Measurements from ENCODE around the gene SFSWAP. TPM values are rescaled to one million over a fixed set of nuclear protein-coding genes. Genes with fewer than 3 reads are reported as not detected.
"Not testable (repeated sequence)": the region's sequence is repeated elsewhere in the genome, so short reads cannot be mapped to it uniquely, and the experiment has no call there.

Gene SFSWAP
- total RNA-seq, 1 experiment from 2014 or later = 68.8 TPM

- no peak overlapping the region for H3K4me3 Mint-ChIP-seq (ENCODE audit: unreplicated experiment)
- CTCF ChIA-PET = interaction anchor here (0.6 to 1.2 kb wide), 4 partner anchors 10 to 859 kb away, joined by 3 to 4 read pairs (median 3); no protein-coding TSS in a partner anchor
Observed at GRCh38 chr12:131774576-131775391, 63.9 kb downstream of the SFSWAP start.

GRCh38 chr12:131775392-131776236 lies 64.7 kb downstream of the SFSWAP start:
- Mint-ChIP-seq H3K27ac (ENCODE audit: low read depth, unreplicated experiment) (no peak overlapping the region), H3K27me3 (ENCODE audit: insufficient read depth, unreplicated experiment) (no peaks in the 10 kb centered on the region), H3K4me3 (ENCODE audit: unreplicated experiment) (no peak overlapping the region), H3K4me1 (ENCODE audit: insufficient read depth, unreplicated experiment) (no peaks in the 10 kb centered on the region), H3K36me3 (ENCODE audit: insufficient read depth, unreplicated experiment) (peaks cover 87% of the 10 kb centered on the region), H3K9me3 (ENCODE audit: unreplicated experiment) (no peaks in the 10 kb centered on the region)
- CTCF ChIA-PET = interaction anchor here (0.6 to 1.2 kb wide), 7 partner anchors 11 to 1157 kb away, joined by 3 to 4 read pairs (median 3); no protein-coding TSS in a partner anchor
- POLR2A ChIA-PET = interaction anchor here (0.6 to 1.3 kb wide), 4 partner anchors 28 to 312 kb away, joined by 3 to 5 read pairs (median 4); no protein-coding TSS in a partner anchor
- BruUV-seq (replicated peaks) = no TSS peak
- no peak for TF ChIP-seq CTCF (IDR thresholded peaks at IDR 0.05; ENCODE audit: unreplicated experiment)
- DNase-seq (ENCODE audit: unreplicated experiment) = no peak
- intact Hi-C loops (cut with micrococcal nuclease) = no loop called here

More at GRCh38 chr12:131774576-131775391, 63.9 kb downstream of the SFSWAP start:
- no TSS peak for BruUV-seq (replicated peaks)
- TF ChIP-seq CTCF (IDR thresholded peaks at IDR 0.05; ENCODE audit: unreplicated experiment) = no peak
- Mint-ChIP-seq H3K36me3 (ENCODE audit: insufficient read depth, unreplicated experiment) (peaks cover 86% of the 10 kb centered on the region), H3K4me1 (ENCODE audit: insufficient read depth, unreplicated experiment) (no peaks in the 10 kb centered on the region), H3K27ac (ENCODE audit: low read depth, unreplicated experiment) (no peak overlapping the region), H3K9me3 (ENCODE audit: unreplicated experiment) (no peaks in the 10 kb centered on the region), H3K27me3 (ENCODE audit: insufficient read depth, unreplicated experiment) (no peaks in the 10 kb centered on the region)
- no peak for DNase-seq (ENCODE audit: unreplicated experiment)
- intact Hi-C loops (cut with micrococcal nuclease) = no loop called here
- POLR2A ChIA-PET = interaction anchor here (0.6 to 1.3 kb wide), 3 partner anchors 29 to 53 kb away, joined by 4 to 5 read pairs (median 4); no protein-coding TSS in a partner anchor

GRCh38 chr12:131776237-131776889 lies 65.5 kb downstream of the SFSWAP start:
- intact Hi-C loops (cut with micrococcal nuclease) = no loop called here
- H3K9me3 Mint-ChIP-seq (ENCODE audit: unreplicated experiment) = no peaks in the 10 kb centered on the region
- BruUV-seq (replicated peaks) = no TSS peak
- H3K36me3 Mint-ChIP-seq (ENCODE audit: insufficient read depth, unreplicated experiment) = peaks cover 84% of the 10 kb centered on the region
- H3K4me3 Mint-ChIP-seq (ENCODE audit: unreplicated experiment) = no peak overlapping the region
- ChIA-PET POLR2A (interaction anchor here (0.6 to 1.2 kb wide), 2 partner anchors 28 to 311 kb away, joined by 3 to 4 read pairs; no protein-coding TSS in a partner anchor), CTCF (interaction anchor here (0.7 kb wide), 2 partner anchors 232 to 671 kb away, joined by 3 read pairs; no protein-coding TSS in a partner anchor)
- H3K4me1 Mint-ChIP-seq (ENCODE audit: insufficient read depth, unreplicated experiment) = no peaks in the 10 kb centered on the region
- no peaks in the 10 kb centered on the region for H3K27me3 Mint-ChIP-seq (ENCODE audit: insufficient read depth, unreplicated experiment)
- no peak for TF ChIP-seq CTCF (IDR thresholded peaks at IDR 0.05; ENCODE audit: unreplicated experiment)
- no peak for DNase-seq (ENCODE audit: unreplicated experiment)
- H3K27ac Mint-ChIP-seq (ENCODE audit: low read depth, unreplicated experiment) = no peak overlapping the region

GRCh38 chr12:131777269-131777668 lies 66.4 kb downstream of the SFSWAP start:
- intact Hi-C loops (cut with micrococcal nuclease); H3K27me3 Mint-ChIP-seq (ENCODE audit: insufficient read depth, unreplicated experiment); POLR2A ChIA-PET; H3K9me3 Mint-ChIP-seq (ENCODE audit: unreplicated experiment); BruUV-seq (replicated peaks); DNase-seq (ENCODE audit: unreplicated experiment); H3K4me3 Mint-ChIP-seq (ENCODE audit: unreplicated experiment); H3K4me1 Mint-ChIP-seq (ENCODE audit: insufficient read depth, unreplicated experiment); H3K27ac Mint-ChIP-seq (ENCODE audit: low read depth, unreplicated experiment); CTCF ChIA-PET: not testable (repeated sequence)
- H3K36me3 Mint-ChIP-seq (ENCODE audit: insufficient read depth, unreplicated experiment) = peaks cover 84% of the 10 kb centered on the region

Measured in MCF 10A (cell line).